ENCODE results near the gene MYL6B.

- TF ChIP-seq CTCF (IDR thresholded peaks at IDR 0.05; ENCODE audit: poor library complexity) (no peak), EZH2 (IDR thresholded peaks at IDR 0.05; ENCODE audit: borderline replicate concordance) (no peak)
These were observed 10.3 kb downstream of the MYL6B start for GRCh38 chr12:56162468-56163290.
